Hindlimb muscle (tissue), 1 donor: ENCODE data around the gene RRAGB. TPM values are rescaled to one million over a fixed set of nuclear protein-coding genes. Genes with fewer than 3 reads are reported as not detected.
"Not testable (repeated sequence)": the region's sequence is repeated elsewhere in the genome, so short reads cannot be mapped to it uniquely, and the experiment has no call there.

Experiments used
- DNase-seq: peaks from one replicate; pipeline ENCODE4 v3.0.0-alpha.2; 2013
- polyA plus RNA-seq: library from polyadenylated mRNA; unstranded; fragments of 120-200 nt; gene quantifications from one replicate; pipeline ENCODE4 v1.2.1, GENCODE V29; 2013; ENCODE audit not compliant: insufficient read length

The RRAGB gene
- 18.3 TPM for polyA plus RNA-seq

GRCh38 chrX:55717521-55718497 lies at the start of gene RRAGB:
Gene RRAGB, plus strand, starts transcription at chrX:55717749. Its CDS starts 579 bp downstream, at chrX:55718328.
- DNase-seq, result peak; percentile 93

GRCh38 chrX:55668084-55668483 lies 49.5 kb upstream of the RRAGB start:
- DNase-seq, result no peak

- DNase-seq, result not testable (repeated sequence)
These were observed 29.0 kb upstream of the RRAGB start for GRCh38 chrX:55688579-55688978.

- DNase-seq, result no peak
These were observed 22.1 kb upstream of the RRAGB start for GRCh38 chrX:55695227-55696018.

- DNase-seq, result no peak
These were observed 20.2 kb upstream of the RRAGB start for GRCh38 chrX:55697381-55697780.

GRCh38 chrX:55702671-55703070 lies 14.9 kb upstream of the RRAGB start:
- DNase-seq, result no peak

GRCh38 chrX:55703436-55703835 lies 14.1 kb upstream of the RRAGB start:
- not testable (repeated sequence) for DNase-seq

GRCh38 chrX:55705066-55705465 lies 12.5 kb upstream of the RRAGB start:
- DNase-seq, result not testable (repeated sequence)

GRCh38 chrX:55709735-55710134 lies 7.8 kb upstream of the RRAGB start:
- DNase-seq, result no peak

GRCh38 chrX:55710701-55711100 lies 6.8 kb upstream of the RRAGB start:
- DNase-seq, result no peak

- DNase-seq, result no peak
These were observed 3.9 kb upstream of the RRAGB start for GRCh38 chrX:55713631-55714030.

GRCh38 chrX:55714161-55714560 lies 3.4 kb upstream of the RRAGB start:
- DNase-seq, result no peak

GRCh38 chrX:55715847-55716246 lies 1.7 kb upstream of the RRAGB start:
- no peak for DNase-seq

- DNase-seq, result no peak
These were observed 612 bp upstream of the RRAGB start for GRCh38 chrX:55716937-55717336.

- DNase-seq, result no peak
These were observed 14.3 kb downstream of the RRAGB start for GRCh38 chrX:55731826-55732225.

GRCh38 chrX:55738969-55739368 lies 21.4 kb downstream of the RRAGB start:
- no peak for DNase-seq

- DNase-seq, result no peak
These were observed 25.1 kb downstream of the RRAGB start for GRCh38 chrX:55742649-55743048.

GRCh38 chrX:55748463-55748862 lies 30.9 kb downstream of the RRAGB start:
- DNase-seq, result not testable (repeated sequence)

- no peak for DNase-seq
These were observed 32.7 kb downstream of the RRAGB start for GRCh38 chrX:55750256-55750655.

GRCh38 chrX:55754861-55755294 lies 37.3 kb downstream of the RRAGB start:
- no peak for DNase-seq

- DNase-seq, result no peak
These were observed 40.5 kb downstream of the RRAGB start for GRCh38 chrX:55758033-55758432.

GRCh38 chrX:55759478-55759877 lies 41.9 kb downstream of the RRAGB start:
- no peak for DNase-seq

- DNase-seq, result no peak
These were observed 49.6 kb downstream of the RRAGB start for GRCh38 chrX:55767100-55767499.
